Measurements from ENCODE around the gene PRKCB. TPM values are rescaled to one million over a fixed set of nuclear protein-coding genes. Genes with fewer than 3 reads are reported as not detected.

PRKCB gene
- total and polyA plus RNA-seq, 2 of the 8 experiments (the other 6 are each of a cell fraction or from before 2014, with no cell fraction given), result 7.1 to 12.1 TPM

DNA sequence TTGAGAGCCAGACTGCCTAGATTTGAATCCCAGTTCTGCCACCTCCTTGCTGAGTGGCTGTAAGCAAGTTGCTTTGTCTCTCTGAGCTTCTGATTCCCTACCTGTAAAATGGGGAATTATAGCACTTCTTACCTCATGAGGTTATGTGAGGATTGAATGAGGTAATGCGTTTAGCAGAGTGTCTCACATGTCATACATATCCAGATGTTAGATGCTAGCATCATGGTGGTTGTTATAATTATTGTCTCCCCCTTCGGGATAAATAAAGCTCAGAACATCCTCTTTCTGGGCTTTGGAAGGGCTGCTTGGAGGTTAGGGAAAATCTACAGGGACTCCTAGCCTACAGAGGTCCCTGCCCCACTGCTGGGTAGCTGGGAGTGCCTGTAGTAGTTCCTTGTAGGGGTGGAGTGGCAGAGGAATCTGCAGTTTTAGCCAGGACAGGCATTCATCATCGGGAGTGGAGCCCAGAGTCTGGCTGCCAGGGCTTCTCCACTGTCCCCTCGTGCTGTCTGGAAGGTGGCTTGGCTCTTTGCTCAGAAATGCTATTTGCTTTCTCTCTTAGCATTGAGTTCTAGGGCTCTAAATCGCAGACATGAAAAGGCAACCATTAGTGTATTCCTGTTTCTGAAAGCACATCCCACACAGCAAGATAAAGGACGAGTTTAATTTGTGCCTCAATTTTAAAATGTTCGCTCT lies 282.5 kb downstream of the PRKCB start (continued):
- TF ChIP-seq, protein P1, sequence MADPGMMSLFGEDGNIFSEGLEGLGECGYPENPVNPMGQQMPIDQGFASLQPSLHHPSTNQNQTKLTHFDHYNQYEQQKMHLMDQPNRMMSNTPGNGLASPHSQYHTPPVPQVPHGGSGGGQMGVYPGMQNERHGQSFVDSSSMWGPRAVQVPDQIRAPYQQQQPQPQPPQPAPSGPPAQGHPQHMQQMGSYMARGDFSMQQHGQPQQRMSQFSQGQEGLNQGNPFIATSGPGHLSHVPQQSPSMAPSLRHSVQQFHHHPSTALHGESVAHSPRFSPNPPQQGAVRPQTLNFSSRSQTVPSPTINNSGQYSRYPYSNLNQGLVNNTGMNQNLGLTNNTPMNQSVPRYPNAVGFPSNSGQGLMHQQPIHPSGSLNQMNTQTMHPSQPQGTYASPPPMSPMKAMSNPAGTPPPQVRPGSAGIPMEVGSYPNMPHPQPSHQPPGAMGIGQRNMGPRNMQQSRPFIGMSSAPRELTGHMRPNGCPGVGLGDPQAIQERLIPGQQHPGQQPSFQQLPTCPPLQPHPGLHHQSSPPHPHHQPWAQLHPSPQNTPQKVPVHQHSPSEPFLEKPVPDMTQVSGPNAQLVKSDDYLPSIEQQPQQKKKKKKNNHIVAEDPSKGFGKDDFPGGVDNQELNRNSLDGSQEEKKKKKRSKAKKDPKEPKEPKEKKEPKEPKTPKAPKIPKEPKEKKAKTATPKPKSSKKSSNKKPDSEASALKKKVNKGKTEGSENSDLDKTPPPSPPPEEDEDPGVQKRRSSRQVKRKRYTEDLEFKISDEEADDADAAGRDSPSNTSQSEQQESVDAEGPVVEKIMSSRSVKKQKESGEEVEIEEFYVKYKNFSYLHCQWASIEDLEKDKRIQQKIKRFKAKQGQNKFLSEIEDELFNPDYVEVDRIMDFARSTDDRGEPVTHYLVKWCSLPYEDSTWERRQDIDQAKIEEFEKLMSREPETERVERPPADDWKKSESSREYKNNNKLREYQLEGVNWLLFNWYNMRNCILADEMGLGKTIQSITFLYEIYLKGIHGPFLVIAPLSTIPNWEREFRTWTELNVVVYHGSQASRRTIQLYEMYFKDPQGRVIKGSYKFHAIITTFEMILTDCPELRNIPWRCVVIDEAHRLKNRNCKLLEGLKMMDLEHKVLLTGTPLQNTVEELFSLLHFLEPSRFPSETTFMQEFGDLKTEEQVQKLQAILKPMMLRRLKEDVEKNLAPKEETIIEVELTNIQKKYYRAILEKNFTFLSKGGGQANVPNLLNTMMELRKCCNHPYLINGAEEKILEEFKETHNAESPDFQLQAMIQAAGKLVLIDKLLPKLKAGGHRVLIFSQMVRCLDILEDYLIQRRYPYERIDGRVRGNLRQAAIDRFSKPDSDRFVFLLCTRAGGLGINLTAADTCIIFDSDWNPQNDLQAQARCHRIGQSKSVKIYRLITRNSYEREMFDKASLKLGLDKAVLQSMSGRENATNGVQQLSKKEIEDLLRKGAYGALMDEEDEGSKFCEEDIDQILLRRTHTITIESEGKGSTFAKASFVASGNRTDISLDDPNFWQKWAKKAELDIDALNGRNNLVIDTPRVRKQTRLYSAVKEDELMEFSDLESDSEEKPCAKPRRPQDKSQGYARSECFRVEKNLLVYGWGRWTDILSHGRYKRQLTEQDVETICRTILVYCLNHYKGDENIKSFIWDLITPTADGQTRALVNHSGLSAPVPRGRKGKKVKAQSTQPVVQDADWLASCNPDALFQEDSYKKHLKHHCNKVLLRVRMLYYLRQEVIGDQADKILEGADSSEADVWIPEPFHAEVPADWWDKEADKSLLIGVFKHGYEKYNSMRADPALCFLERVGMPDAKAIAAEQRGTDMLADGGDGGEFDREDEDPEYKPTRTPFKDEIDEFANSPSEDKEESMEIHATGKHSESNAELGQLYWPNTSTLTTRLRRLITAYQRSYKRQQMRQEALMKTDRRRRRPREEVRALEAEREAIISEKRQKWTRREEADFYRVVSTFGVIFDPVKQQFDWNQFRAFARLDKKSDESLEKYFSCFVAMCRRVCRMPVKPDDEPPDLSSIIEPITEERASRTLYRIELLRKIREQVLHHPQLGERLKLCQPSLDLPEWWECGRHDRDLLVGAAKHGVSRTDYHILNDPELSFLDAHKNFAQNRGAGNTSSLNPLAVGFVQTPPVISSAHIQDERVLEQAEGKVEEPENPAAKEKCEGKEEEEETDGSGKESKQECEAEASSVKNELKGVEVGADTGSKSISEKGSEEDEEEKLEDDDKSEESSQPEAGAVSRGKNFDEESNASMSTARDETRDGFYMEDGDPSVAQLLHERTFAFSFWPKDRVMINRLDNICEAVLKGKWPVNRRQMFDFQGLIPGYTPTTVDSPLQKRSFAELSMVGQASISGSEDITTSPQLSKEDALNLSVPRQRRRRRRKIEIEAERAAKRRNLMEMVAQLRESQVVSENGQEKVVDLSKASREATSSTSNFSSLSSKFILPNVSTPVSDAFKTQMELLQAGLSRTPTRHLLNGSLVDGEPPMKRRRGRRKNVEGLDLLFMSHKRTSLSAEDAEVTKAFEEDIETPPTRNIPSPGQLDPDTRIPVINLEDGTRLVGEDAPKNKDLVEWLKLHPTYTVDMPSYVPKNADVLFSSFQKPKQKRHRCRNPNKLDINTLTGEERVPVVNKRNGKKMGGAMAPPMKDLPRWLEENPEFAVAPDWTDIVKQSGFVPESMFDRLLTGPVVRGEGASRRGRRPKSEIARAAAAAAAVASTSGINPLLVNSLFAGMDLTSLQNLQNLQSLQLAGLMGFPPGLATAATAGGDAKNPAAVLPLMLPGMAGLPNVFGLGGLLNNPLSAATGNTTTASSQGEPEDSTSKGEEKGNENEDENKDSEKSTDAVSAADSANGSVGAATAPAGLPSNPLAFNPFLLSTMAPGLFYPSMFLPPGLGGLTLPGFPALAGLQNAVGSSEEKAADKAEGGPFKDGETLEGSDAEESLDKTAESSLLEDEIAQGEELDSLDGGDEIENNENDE (IDR thresholded peaks at IDR 0.05; ENCODE audit: insufficient replicate concordance, low read length), result no peak
- TF ChIP-seq TEAD4 (IDR thresholded peaks at IDR 0.05; ENCODE audit: low read depth, low read length) (no peak), TAF1 (IDR thresholded peaks at IDR 0.05; ENCODE audit: low read depth, low read length) (no peak)
